ENCODE measurements around the gene PROSER3.

The PROSER3 gene

DNA sequence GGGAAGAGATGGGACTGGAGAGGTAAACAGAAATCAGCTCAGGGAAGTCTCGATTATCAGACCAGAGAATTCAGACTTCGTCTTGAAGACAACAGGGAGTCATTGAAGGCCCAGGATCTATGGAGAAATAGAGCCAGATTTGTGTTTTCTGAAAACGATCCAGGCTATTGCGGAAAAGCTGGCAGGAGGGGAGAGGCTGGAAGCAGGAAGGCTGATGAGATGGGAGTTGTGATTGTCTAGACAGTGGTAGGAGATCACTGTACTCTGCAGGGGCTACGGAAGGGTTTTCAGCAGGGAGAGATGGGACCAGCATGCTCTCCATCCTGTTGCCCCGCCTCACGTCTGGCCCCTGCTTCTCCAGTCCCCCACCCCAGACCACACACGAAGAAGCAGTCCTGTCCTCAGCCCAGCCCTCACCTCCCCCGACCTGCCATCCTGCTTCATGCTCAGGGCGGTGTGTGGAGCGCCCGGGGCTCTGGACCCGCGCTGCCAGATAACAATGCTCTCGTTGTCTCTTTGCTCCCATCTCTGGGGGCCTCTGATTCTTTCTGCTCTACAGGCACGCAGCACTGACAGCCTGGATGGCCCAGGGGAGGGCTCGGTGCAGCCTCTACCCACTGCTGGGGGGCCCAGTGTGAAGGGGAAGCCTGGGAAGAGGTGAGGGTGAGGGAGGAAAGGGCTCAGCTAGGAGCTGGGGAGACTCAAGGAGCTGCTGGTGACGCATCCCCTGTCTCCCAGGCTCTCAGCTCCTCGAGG is 19.3 kb downstream of the PROSER3 start:
- DNase-seq (ENCODE audit: low read depth) = no peak

- no peak for DNase-seq (ENCODE audit: low read depth)
Measured at GRCh38 chr19:35777961-35778360, 20.0 kb downstream of the PROSER3 start.

DNA sequence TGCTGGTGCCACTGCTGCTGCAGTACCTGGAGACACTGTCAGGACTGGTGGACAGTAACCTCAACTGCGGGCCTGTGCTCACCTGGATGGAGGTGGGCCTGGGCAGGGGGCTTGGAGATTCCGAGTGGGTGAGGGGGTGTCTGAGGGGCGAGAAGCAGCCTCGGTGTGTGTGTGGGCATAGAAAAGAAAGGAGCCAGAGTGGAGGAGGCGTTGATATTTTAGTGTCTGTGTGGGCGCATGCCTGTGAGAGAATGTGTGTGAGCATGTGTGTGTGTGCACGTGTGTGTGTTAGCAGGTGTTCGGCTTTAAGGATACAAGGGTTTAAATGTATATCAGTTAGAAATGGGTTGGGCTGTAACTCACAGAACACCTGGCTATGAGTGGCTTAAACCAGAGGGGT is 21.1 kb downstream of the PROSER3 start:
- DNase-seq (ENCODE audit: low read depth) = no peak

DNA sequence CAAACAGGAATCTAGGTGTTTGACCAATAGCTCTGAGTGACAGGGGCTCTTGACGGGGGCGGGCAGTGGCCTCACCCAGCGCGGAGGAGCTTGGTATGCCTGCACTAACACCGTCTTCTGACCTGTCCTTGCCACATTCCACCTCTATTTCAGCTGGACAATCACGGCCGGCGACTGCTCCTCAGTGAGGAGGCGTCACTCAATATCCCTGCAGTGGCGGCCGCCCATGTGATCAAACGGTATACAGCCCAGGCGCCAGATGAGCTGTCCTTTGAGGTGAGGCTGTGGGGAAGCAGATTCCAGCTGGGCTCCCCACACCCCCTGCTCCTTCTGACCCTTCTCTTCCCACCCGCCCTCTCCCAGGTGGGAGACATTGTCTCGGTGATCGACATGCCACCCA is 22.1 kb downstream of the PROSER3 start:
- DNase-seq (ENCODE audit: low read depth) = no peak

DNA sequence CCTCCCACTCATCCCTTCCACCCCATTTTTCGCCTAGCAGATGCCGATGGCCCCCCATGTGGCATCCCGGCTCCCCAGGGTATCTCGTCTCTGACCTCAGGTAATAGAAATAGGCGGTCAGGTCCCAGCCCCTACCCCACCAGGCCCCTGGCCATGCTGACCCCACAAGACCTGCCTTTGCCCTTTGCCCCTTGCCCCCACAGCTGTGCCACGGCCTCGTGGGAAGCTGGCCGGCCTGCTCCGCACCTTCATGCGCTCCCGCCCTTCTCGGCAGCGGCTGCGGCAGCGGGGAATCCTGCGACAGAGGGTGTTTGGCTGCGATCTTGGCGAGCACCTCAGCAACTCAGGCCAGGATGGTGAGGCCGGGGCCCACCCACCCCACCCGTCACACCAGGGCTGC is 22.7 kb downstream of the PROSER3 start:
- DNase-seq (ENCODE audit: low read depth) = no peak

DNA sequence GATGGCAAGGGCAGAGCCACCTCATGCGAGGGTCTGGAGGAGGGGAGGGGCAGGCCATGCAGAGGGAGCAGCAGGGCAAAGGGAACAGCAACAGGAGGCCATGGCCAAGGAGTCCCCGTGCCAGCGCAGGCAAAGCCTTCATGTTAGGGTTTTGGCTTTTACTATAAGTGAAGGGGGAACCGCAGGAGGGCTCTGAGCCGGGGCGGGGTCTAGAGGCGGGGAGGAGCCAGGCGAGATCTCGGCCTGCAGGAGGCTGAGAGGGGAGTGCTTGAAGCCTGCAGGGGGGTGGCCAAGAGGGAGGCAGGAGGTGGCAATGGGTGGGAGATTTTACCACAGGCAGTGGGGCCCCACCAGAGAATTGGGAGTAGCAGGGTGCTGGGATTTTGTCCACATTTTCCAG is 23.7 kb downstream of the PROSER3 start:
- no peak for DNase-seq (ENCODE audit: low read depth)

GRCh38 chr19:35782589-35782988 is 24.6 kb downstream of the PROSER3 start:
- DNase-seq (ENCODE audit: low read depth) = no peak

DNA sequence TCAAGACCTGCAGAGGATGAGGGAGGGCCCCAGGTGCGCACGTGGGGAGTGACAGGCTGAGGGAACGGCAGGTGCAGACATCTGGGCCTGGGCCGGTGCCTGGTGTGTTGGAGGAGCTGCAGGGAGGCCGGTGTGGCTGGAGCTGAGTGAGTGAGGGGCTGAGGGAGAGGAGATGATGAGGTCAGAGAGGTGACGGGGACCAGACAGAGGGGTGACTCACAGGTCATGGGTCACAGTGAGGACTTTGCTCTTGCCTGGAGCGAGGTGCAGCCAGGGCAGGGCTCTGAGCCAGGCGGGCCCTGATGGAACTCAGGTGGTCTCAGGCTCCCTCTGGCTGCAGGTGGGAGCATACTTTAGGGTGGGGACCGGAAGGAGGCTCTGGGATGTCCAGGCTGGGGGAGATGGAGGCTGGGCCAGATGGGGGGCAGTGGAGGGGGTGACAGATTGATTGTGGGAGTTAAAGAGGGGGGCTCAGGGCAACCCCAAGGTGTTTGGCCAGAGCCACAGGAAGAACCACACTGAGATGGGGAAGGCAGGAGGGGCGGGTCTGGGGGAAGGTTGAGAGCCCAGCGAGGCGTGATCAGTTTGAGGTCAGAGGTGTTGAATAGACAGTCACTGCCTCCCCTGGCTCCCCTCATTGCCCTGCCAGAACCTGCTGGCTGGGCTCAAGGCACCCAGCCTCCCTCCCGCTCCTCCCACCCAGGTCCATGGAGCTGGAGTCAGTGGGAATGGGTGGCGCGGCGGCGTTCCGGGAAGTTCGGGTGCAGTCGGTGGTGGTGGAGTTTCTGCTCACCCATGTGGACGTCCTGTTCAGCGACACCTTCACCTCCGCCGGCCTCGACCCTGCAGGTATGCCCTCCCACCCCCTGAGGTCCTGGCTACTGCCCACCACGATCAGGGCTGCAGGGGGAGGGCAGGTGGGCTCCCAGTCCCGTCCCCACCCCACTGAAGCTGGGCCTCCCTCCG is 25.8 kb downstream of the PROSER3 start:
- no peak for DNase-seq (ENCODE audit: low read depth)

GRCh38 chr19:35784503-35785338 is 26.7 kb downstream of the PROSER3 start:
- DNase-seq (ENCODE audit: low read depth) = no peak

DNA sequence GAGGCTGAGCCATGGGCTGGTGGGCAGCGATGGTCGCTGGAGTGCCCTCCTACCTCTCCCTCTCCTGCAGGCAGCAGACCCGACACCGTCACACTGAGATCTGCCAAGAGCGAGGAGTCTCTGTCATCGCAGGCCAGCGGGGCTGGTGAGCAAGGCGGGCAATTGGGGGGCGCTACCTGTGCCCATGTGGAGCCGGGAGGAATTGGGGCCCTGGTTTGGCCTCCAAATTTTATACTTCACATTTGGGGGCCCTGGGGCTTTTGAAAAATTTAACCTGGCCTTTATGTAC is 27.3 kb downstream of the PROSER3 start:
- no peak for DNase-seq (ENCODE audit: low read depth)

DNA sequence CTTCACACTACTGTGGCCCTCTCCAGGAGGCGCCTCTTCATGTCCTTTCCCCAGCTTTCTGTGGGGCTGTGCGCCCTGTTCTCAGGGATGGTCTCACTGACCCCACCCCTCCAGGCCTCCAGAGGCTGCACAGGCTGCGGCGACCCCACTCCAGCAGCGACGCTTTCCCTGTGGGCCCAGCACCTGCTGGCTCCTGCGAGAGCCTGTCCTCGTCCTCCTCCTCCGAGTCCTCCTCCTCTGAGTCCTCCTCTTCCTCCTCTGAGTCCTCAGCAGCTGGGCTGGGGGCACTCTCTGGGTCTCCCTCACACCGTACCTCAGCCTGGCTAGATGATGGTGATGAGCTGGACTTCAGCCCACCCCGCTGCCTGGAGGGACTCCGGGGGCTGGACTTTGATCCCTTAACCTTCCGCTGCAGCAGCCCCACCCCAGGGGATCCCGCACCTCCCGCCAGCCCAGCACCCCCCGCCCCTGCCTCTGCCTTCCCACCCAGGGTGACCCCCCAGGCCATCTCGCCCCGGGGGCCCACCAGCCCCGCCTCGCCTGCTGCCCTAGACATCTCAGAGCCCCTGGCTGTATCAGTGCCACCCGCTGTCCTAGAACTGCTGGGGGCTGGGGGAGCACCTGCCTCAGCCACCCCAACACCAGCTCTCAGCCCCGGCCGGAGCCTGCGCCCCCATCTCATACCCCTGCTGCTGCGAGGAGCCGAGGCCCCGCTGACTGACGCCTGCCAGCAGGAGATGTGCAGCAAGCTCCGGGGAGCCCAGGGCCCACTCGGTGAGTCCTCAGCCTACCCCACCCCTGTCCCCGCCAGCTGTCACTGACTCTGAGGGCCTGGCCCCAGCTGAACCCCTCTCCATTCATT is 28.6 kb downstream of the PROSER3 start:
- no peak for DNase-seq (ENCODE audit: low read depth)

DNA sequence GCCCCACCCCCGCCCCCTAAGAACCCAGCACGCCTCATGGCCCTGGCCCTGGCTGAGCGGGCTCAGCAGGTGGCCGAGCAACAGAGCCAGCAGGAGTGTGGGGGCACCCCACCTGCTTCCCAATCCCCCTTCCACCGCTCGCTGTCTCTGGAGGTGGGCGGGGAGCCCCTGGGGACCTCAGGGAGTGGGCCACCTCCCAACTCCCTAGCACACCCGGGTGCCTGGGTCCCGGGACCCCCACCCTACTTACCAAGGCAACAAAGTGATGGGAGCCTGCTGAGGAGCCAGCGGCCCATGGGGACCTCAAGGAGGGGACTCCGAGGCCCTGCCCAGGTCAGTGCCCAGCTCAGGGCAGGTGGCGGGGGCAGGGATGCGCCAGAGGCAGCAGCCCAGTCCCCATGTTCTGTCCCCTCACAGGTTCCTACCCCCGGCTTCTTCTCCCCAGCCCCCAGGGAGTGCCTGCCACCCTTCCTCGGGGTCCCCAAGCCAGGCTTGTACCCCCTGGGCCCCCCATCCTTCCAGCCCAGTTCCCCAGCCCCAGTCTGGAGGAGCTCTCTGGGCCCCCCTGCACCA is 29.3 kb downstream of the PROSER3 start:
- DNase-seq (ENCODE audit: low read depth) = no peak

DNA sequence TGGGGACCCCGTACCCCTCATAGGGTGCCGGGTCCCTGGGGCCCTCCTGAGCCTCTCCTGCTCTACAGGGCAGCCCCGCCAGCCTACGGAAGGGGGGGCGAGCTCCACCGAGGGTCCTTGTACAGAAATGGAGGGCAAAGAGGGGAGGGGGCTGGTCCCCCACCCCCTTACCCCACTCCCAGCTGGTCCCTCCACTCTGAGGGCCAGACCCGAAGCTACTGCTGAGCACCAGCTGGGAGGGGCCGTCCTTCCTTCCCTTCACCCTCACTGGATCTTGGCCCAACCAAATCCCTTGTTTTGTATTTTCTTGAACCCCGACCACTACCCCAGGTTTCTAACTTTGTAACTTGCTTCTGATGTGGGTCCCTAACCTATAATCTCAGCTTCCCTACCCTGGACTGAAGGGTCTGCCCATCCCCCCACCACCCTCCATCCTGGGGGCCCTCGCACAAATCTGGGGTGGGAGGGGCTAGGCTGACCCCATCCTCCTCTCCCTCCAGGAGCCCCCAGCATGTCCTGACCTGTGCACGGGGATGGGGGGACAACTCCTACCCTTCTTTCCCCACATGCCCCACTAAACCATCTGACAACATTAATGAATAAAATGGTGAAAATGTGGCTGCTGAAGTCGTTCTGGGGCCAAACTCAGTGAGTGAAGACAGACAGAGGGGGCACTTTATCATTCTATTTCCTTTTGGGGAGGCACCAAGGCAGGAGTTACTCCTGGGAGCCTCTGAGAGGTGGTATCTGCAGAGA is 30.4 kb downstream of the PROSER3 start:
- no peak for DNase-seq (ENCODE audit: low read depth)

DNA sequence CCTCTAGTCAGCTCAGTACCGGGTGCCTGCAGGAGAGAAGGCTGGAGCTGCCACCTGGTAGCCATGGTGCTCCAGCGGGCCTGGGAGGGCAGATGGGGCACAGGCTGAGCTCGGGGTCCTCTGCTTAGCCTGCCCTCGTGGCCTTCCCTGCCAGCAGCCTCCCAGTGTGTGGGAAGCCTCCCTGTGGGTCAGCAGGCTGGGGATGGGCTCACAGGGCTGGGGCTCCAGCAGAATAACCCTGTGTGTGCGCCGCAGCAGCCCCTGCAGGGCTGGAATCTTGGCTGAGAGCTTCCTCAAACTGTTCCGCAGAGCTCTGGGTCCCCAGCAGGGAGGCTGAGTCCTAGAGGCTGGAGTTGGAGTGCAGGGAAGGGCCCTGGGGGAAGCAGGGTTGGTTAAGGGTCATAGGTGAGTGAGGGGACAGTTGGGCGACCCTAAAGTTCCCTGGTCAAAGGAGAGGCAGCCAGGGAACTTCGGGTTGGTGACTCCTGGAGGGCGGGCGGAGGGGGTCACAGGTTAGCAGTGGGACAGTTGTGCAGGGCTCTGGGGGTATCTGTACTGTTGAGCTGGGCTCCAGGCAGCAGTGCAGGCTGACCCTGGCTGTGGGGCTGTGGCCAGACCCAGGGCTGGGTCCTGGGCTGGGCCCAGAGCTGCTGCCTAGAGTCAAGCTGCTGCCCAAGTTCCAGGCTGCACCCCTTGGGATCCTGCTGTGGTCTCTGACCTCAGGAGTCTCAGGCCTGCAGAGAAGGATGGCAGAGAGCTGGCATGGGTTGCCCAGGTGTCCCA is 31.4 kb downstream of the PROSER3 start:
- DNase-seq (ENCODE audit: low read depth) = no peak

- DNase-seq (ENCODE audit: low read depth) = no peak
Measured at GRCh38 chr19:35789978-35790944, 32.3 kb downstream of the PROSER3 start.

GRCh38 chr19:35790981-35791813 is 33.2 kb downstream of the PROSER3 start:
- DNase-seq (ENCODE audit: low read depth) = no peak

DNA sequence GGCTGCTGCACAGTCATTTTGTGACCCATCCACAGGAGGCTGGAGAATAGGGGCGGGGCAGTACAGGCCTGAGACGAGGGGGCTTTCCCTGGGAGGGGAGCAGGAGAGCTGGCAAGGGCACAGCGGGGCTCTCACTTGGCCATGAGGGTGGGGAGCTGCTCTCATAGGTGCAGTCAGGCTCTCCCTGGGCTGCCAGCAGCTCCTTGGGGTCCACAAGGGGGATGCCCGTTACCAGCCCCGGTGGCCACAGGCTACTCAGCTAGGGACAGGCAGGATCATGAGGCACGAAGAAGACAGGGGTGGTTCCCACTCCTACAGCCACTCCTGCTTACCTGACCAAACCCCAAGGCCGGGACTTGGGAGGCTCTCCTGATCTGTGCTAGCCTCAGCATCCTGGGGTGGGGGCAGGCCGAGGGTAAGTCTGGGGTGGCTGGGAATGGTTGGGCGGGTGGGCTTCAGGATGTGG is 33.9 kb downstream of the PROSER3 start:
- DNase-seq (ENCODE audit: low read depth) = no peak

All from fibroblast of the conjunctiva (primary cell).